Left ventricle myocardium inferior (tissue), 1 donor: ENCODE data around the gene PRKCE. TPM values are rescaled to one million over a fixed set of nuclear protein-coding genes. Genes with fewer than 3 reads are reported as not detected.

Source experiments
- DNase-seq: peaks from one replicate; pipeline ENCODE4 v3.0.0-alpha.2; 2020
- H3K27ac ChIP-seq: fragments of 200-600 bp; replicated peaks from 2 replicates; pipeline ENCODE4 v1.8.0; 2021
- H3K27me3 ChIP-seq: fragments of 200-600 bp; 2 replicates; pipeline ENCODE4 v1.8.0; 2021; ENCODE audit warnings: low read depth
- H3K36me3 ChIP-seq: fragments of 200-600 bp; 2 replicates; pipeline ENCODE4 v1.8.0; 2021
- H3K4me1 ChIP-seq: fragments of 200-600 bp; 2 replicates; pipeline ENCODE4 v1.8.0; 2021
- H3K4me3 ChIP-seq: fragments of 200-600 bp; 2 replicates; pipeline ENCODE4 v1.8.0; 2021; ENCODE audit warnings: mild to moderate bottlenecking, moderate library complexity
- H3K9me3 ChIP-seq: fragments of 200-600 bp; replicated peaks from 2 replicates; pipeline ENCODE4 v1.8.0; 2021
- intact Hi-C: fragments of 100-400 bp; cut with micrococcal nuclease; formaldehyde crosslinking; loops from one replicate; pipeline ENCODE4 v1.11.0; 2022
- total RNA-seq: library from RNA; stranded (reverse); fragmentation: NEBNext Ultra II Directional; extraction: Animal tissue kit (Norgen Biotek cat#: 25700); gene quantifications from one replicate; pipeline ENCODE4 v1.2.1, GENCODE V29; 2021
- TF ChIP-seq, protein P1 (sequence below): fragments of 200-600 bp; IDR thresholded peaks from 2 replicates; pipeline ENCODE4 v1.8.0; 2021; ENCODE audit warnings: antibody characterized with exemption, mild to moderate bottlenecking, borderline replicate concordance
- donor health status: DM: no; HTN: yes; CAD: no; lungs with severe emphysema.

Gene PRKCE
- total RNA-seq, 1 donor from 2014 or later = 14.7 TPM

DNA sequence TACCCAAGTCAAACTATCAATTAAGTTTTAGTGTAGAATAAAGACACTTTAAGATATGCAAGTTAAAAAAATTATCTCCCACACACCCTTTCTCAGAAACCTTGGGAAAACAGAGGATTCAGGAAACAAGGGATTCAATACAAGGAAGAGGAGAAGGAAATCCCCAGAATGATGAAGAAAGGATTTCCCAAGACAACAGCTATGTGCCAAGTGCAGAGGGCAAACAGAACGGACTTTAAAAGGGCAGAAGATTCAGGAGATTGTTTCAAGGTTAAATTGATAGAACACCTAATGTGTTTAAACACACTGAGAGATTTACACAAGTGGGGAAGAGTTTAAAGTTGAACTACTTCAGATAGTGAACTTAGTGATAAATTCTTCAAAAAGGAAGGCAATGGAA is 574.3 kb downstream of the PRKCE start:
- TF ChIP-seq, protein P1, sequence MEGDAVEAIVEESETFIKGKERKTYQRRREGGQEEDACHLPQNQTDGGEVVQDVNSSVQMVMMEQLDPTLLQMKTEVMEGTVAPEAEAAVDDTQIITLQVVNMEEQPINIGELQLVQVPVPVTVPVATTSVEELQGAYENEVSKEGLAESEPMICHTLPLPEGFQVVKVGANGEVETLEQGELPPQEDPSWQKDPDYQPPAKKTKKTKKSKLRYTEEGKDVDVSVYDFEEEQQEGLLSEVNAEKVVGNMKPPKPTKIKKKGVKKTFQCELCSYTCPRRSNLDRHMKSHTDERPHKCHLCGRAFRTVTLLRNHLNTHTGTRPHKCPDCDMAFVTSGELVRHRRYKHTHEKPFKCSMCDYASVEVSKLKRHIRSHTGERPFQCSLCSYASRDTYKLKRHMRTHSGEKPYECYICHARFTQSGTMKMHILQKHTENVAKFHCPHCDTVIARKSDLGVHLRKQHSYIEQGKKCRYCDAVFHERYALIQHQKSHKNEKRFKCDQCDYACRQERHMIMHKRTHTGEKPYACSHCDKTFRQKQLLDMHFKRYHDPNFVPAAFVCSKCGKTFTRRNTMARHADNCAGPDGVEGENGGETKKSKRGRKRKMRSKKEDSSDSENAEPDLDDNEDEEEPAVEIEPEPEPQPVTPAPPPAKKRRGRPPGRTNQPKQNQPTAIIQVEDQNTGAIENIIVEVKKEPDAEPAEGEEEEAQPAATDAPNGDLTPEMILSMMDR = no peak
- Histone ChIP-seq H3K4me3 (no peak overlapping the region), H3K27me3 (no peaks in the 10 kb centered on the region), H3K36me3 (no peaks in the 10 kb centered on the region), H3K27ac (peak overlapping the region; percentile 62), H3K9me3 (peaks cover 10% of the 10 kb centered on the region), H3K4me1 (peaks cover 29% of the 10 kb centered on the region)
- DNase-seq = no peak
- intact Hi-C loops = no loop called here

DNA sequence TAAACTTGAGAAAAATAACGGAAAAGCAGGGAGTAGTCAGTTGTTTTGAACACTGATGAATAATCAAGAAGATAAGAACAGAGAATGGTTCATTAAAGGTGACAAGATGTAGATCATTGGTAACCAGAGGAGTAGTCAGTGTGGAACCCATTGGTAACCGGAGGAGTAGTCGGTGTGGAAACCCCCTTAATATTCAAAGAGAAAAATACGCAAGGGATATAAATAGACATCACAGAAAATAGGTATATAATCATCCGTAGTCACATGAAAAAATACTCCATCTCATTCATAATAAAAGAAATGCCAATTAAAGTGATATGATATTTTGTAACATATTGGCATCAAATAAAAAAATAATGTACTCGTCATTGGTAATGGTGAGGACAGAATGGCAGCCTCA is 575.1 kb downstream of the PRKCE start:
- H3K4me1 ChIP-seq = peaks cover 38% of the 10 kb centered on the region
- TF ChIP-seq, protein P1 = no peak
- H3K36me3 ChIP-seq = no peaks in the 10 kb centered on the region
- H3K9me3 ChIP-seq = peaks cover 10% of the 10 kb centered on the region
- no peaks in the 10 kb centered on the region for H3K27me3 ChIP-seq
- H3K27ac ChIP-seq = no peak overlapping the region
- intact Hi-C loops = no loop called here
- H3K4me3 ChIP-seq = no peak overlapping the region
- DNase-seq = no peak

DNA sequence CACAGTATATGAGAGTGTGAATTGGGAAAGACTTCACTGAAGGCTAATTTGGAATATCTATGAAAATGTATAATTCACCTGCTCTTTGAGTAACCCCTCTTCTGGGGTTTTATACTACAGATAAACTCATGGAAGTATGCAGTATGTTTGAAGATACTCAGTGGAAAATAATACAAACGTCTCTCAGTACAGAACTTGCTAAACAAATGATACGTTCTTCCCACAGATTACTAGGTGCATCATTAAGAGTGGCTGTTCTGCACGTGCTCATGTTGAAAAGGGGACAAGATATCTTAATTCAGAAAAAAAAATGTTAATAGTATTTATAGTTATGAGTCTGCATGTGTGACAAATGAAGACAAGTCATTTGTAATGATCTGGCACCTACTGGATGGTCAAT is 575.5 kb downstream of the PRKCE start:
- Histone ChIP-seq H3K4me1 (peaks cover 42% of the 10 kb centered on the region), H3K27me3 (no peaks in the 10 kb centered on the region), H3K27ac (no peak overlapping the region), H3K4me3 (no peak overlapping the region), H3K9me3 (peaks cover 10% of the 10 kb centered on the region), H3K36me3 (no peaks in the 10 kb centered on the region)
- DNase-seq = no peak
- intact Hi-C loops = no loop called here
- TF ChIP-seq, protein P1 = no peak

DNA sequence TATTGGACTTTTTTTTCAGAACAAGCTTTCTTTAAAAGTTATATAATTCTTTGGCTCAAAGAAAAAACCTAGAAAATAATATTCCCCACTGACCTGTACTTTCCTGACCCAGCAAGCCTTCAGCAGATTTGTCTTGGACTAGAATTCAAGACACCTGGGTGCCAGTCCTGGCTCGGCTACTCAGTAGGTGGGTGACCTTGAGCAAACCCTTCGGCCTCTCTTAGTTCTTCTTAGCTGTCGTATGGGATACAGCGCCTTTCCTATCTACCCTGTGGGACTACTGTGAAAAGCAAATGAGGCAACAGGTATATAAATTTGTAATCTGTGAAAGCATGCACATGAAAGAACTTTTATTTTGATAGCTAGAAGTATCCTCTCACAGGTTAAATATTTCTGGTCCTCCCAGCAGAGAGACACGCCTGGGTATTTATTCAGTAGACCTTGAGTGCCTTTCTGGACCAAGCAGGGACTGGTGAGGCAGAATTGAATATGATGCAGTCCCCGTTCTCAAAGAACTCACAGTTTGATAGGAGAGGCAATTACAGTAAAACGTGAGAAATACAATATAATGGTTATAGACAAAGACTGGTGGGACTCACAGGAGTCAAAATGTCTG is 576.3 kb downstream of the PRKCE start:
- H3K27ac ChIP-seq = no peak overlapping the region

DNA sequence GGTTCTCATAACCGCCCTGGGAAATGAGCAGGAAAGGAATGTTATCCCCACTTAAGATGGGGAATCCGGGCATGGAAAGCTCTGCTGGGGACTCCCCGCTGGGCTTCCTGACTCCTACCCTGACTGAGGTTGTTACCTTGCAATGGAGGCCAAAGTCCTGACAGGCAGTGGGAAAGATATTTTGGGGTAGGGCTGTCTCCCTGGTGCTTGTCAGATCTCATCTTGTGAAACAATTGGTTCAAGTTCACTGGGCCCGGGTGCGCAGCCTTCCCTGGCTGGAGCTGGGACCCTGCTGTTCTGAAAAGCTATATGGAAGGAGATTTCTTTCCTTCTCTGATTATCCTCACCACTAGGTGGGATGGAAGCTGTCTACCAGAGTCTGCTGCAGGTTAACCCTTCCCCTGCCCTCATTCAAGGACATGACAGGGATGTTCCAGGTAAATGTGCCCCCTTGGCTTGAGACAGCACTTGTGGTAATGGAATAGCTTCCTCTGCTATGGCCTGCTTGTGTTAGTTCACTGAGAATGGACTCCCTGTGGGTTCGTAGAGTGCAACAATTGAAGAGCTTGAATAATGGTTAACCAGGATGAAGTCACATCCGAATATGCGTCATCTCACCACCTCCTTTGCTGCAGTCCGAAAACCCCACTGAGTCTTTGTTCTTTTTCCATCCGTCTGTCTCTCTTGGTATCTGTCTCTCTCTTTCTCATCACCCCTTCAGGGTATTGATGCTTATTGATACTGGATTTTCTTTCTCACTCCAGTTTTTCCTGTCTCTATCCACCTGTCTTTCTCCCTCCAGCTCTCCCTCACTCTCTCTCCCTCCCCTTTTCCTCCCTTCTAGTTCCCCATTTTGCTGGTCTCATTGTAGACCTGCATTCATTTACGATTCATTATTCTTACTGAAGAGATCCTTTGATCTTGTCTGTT is 577.9 kb downstream of the PRKCE start:
- DNase-seq = no peak
- Histone ChIP-seq H3K36me3 (no peaks in the 10 kb centered on the region), H3K4me3 (no peak overlapping the region), H3K4me1 (peaks cover 47% of the 10 kb centered on the region), H3K9me3 (peaks cover 7% of the 10 kb centered on the region), H3K27ac (peak overlapping the region; percentile 80), H3K27me3 (no peaks in the 10 kb centered on the region)
- intact Hi-C loops = no loop called here
- TF ChIP-seq, protein P1 = no peak

More for the DNA sequence above, 576.3 kb downstream of the PRKCE start:
- H3K27me3 ChIP-seq = no peaks in the 10 kb centered on the region
- H3K4me3 ChIP-seq = no peak overlapping the region
- no peaks in the 10 kb centered on the region for H3K36me3 ChIP-seq
- peaks cover 10% of the 10 kb centered on the region for H3K9me3 ChIP-seq
- TF ChIP-seq, protein P1 = no peak
- intact Hi-C loops = no loop called here
- DNase-seq = no peak
- peaks cover 49% of the 10 kb centered on the region for H3K4me1 ChIP-seq
